ENCODE results near the gene BEND7.
"Not testable (repeated sequence)": the region's sequence is repeated elsewhere in the genome, so short reads cannot be mapped to it uniquely, and the experiment has no call there.

The BEND7 gene, protein sequence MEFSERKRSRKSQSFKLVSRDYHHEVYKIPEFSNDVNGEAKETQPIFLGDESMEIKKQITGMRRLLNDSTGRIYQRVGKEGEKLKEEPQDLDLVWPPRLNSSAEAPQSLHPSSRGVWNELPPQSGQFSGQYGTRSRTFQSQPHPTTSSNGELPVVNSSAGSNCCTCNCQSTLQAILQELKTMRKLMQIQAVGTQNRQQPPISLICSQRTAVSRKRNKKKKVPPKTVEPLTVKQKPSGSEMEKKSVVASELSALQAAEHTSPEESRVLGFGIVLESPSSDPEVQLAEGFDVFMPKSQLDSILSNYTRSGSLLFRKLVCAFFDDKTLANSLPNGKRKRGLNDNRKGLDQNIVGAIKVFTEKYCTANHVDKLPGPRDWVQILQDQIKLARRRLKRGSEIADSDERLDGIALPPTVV

GRCh38 chr10:13528875-13529713 lies at the start of gene BEND7:
TSS of gene BEND7 (minus strand) at chr10:13529014. CDS start at chr10:13528533, 481 bp downstream.
- peak; percentile 23 for DNase-seq

DNA sequence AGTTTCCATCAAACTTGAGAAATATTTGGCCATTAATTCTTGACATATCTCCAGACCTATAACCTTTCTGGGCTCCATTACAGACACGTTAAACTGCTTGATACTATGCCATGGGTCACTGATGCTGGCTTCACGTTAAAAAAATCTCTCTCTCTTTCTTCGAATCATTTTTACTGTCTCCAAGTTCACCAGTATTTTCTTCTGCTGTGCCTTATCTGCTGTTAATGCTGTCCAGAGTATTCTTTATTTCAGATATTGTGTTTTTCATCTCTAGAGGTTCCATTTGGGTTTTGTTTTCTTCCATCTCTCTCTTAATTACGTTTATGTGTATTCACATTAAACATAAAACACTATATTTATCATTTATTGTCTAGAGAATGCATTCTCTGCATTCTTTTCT lies 45.1 kb upstream of the BEND7 start:
- no peak for DNase-seq

DNA sequence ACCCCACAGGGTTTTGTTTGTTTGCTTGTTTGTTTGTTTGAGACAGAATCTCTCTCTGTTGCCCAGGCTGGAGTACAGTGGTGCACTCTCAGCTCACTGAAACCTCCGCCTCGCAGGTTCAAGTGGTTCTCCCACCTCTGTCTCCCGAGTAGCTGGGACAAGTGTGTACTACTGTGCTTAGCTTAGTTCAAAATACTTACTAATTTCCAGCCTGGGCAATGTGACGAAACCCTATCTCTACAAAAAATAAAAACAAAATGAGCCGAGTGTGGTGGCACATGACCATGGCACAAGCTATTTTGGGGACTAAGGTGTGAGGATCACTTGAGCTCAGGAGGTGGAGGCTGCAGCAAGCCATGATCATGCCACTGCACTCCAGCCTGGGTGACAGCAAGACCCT lies 42.7 kb upstream of the BEND7 start:
- DNase-seq, result no peak

GRCh38 chr10:13567030-13567429 lies 38.2 kb upstream of the BEND7 start:
- DNase-seq, result no peak

GRCh38 chr10:13564576-13564975 lies 35.8 kb upstream of the BEND7 start:
- no peak for DNase-seq

- no peak for DNase-seq
These were observed 34.9 kb upstream of the BEND7 start for GRCh38 chr10:13563481-13564445.

GRCh38 chr10:13560597-13560996 lies 31.8 kb upstream of the BEND7 start:
- DNase-seq, result no peak

DNA sequence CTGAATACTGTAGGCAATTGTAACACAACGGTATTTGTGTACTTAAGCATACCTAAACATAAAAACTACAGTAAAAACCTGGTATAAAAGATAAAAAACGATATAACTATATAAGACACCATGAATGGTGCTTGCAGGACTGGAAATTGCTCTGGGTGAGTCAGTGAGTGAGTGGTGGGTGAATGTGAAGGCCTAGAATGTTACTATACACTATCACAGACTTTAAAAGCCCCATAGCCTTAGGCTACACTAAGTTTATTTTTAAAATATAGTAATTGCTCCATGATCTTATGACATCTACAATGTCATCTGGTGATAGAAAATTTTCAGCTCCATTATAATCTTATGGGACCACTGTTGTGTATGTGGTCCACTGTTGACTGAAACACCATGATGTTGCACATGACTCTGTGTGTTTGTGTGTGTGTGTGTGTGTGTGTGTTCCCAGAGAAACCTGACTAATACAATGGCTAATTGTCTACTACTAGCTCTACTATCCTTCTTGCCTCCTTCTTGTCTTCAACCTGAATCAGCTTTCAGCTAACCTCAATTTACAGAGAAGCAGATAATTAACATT lies 30.4 kb upstream of the BEND7 start:
- no peak for DNase-seq

DNA sequence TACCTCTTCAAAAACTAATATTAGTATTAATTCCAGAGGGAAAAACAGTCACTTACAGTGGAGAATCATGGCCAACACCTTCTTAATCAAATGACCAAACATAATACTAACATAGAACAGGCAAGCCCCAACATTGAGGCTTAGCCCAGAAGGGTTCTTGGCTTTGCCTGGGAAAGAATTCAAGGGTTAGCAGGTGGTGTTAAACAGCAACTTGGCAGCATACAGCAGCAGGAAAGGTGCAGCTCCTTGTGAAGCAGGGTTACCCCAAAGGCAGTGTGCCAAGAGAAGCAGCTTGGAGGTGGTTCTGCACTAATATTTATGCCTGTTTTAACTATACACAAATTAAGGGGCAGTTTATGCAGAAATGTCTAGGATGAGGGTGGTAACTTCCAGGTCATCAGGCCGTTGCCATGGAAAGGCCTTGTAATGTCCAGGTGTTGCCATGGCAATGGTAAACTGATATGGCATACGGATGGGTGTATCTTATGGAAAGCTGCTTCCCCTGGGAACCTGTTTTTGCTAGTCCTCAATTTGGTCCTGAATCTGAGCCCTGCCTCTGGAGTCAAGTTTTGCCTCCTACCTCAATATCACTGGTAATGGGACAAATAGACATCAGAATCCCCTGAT lies 27.2 kb upstream of the BEND7 start:
- DNase-seq, result no peak

DNA sequence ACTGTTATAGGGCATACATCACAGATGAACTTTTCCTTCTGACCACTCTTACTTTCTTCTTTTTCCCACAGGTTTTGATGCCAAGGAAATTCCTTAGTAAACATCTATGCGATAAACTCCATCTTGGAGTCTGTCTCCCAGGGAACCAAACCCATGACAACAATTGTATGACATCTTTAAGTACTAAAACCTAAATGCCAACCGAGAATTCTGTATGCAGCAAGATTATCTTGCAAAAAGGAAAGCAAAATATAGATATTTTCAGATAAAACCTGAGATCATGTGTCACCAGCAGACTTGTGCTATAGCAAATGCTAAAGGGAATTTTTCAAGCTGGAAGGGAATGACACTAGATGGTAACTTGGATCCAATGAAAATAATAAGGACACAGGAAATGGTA lies 22.0 kb upstream of the BEND7 start:
- DNase-seq, result no peak

DNA sequence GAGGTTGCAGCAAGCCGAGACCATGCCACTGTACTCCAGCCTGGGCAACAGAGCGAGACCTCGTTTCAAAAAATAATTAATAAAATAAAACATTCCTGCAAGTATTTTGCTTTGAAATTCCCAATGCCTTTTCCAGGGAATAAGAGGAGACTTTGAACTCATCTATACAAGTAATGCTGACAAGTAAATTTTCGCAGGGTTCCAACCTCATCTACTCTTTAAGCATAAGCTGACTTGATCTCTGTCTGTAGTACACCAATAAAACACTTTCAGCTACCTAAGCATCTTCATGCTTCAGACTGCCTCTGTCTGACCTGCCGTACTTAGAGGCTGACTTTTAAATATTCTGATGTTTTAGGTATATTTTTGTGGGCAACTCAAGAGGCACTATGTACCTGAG lies 13.7 kb upstream of the BEND7 start:
- DNase-seq, result no peak

GRCh38 chr10:13537985-13538384 lies 9.2 kb upstream of the BEND7 start:
- DNase-seq, result not testable (repeated sequence)

DNA sequence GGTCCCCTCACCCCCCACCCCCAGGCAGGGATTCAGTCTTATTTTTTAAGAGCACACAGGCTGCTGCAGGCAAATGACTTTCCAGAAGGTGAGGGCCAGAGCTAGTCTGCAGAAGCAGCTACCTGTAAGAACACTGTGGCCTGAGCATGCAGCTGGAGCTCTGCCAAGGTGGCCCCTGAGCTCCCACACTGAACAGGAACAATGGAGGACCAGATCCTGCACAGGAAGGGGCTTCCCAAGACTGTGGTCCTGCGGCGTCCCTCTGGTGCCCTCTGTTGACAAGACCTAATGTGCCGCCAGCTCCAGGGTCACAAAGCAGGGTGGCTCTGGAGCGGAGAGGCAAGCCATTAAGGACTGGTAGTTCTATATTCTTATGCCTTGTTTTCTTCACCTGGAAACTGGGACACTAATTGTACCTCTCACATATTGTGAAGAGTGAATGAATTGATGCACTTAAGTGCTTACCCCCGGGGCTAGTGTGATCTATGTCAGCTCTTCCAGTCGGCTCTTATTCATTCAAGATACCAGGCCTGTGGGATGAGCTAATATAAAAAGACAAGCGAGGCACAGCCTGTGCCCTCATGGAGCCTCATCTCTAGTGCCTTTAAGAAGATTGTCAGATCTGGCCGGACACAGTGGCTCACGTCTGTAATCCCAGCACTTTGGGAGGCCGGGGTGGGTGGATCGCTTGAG lies 8.0 kb upstream of the BEND7 start:
- no peak for DNase-seq

GRCh38 chr10:13535346-13535745 lies 6.5 kb upstream of the BEND7 start:
- DNase-seq, result no peak

DNA sequence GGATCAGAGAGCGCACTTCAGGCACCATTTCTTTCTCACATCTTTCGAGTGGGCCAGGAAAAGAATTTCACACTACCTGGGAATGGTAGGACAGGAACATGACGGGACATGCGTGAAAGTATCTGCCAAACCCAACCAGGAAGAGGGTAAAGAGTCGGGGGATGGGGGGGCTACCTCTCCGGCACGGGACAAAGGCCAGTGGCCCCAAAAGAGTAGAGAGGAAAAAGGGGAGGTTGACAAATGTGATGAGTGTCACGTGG lies 830 bp upstream of the BEND7 start:
- no peak for DNase-seq

DNA sequence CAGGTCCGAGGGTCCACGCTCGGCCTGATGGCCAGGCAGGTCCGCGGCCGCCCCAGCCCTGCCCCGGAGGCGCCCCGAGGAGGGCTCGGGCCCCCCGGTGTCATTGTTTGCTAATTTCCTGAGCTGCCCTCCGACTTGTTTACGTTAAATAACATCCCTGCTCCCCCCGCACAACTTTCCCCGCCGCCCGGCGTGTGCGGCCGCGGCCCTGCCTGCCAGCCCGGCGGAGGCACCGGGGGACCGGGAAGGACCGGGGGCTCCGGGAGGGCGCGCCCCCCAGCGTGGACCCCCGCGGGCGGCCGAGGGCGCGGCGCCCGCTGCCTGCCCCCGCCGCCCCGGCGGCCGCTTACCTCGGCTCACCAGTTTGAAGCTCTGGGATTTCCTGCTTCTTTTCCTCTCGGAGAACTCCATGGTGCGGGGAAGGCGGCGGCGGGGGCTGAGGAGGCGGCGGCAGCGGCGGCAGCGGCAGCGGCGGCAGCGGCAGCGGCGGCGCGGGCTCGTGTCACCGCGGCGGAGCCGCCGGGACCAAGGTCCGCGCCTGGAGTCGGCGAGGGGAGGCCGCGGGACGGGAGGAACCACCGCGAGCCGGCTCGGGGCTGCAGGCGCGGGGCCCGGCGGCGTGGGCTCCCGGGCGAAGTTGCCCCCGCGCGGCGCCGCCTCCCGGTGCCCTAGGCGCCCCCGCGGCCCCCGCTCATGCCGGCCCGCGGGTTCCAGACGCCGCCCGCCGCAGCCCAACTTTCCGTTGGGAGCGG lies 515 bp downstream of the BEND7 start:
- DNase-seq, result peak; percentile 23

- peak; percentile 3 for DNase-seq
These were observed 1.0 kb downstream of the BEND7 start for GRCh38 chr10:13527864-13528122.

DNA sequence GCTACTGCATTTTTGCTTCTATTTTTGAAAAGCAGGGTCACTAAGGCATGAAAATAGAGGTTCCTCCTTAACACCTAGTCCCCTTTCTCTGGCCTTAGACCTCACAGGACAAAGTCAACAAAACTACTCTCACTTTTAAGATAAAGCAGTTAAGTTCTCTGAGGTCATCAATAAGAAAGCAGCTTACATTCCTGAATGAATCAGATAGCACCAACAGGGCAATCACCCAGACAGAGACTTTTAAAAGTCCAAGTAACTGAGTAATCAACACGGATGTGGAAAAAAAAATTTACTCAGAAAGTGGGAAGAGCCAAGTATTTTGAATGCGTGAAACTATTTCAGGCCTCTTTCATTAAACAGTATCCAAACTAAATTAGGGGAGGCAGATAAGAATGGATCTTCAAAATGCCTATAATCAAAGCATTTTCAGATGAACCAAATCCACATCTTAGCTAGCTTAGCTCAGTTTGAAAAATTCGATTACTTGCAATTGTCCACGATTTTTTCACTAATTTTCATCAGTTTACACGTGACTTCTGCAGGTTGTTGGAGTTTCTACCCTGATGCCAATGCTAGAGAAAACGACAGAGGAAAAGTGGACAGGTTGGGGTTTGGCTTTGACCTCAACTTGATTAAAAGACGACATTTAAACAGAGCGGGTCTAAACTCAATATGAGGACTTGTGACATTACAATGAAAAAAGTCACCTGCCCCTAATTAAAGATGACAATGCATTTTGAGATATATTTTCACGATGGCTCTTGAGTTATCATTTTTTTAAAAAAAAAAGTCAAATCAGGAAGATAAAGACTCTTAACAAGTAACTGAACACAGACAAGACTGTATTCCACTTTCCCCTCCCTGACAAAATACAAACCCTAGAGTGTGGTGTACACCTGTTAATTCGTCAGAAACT lies 1.6 kb downstream of the BEND7 start:
- DNase-seq, result peak; percentile 1

GRCh38 chr10:13525663-13526062 lies 3.2 kb downstream of the BEND7 start:
- DNase-seq, result no peak

- no peak for DNase-seq
These were observed 7.8 kb downstream of the BEND7 start for GRCh38 chr10:13521026-13521425.
